GM23338 (cell line): ENCODE results near the gene CTNNA2. TPM values are rescaled to one million over a fixed set of nuclear protein-coding genes. Genes with fewer than 3 reads are reported as not detected.

Experiments
- ATAC-seq: fragments of 200-7000 bp; cut with Tn5 transposase; 3 replicates; pipeline ENCODE4 v1.9.1; 2020
- DNase-seq: peaks from one replicate; pipeline ENCODE4 v3.0.0-alpha.2; 2015; ENCODE audit warnings: low spot score
- H2AFZ ChIP-seq: fragments of 200-600 bp; sonication (generic); 2 replicates; pipeline ENCODE4 v1.8.0; 2016; ENCODE audit warnings: antibody characterized with exemption, mild to moderate bottlenecking, moderate library complexity
- H3F3A ChIP-seq: fragments of 200-600 bp; sonication (generic); replicated peaks from 2 replicates; pipeline ENCODE4 v1.8.0; 2017; ENCODE audit warnings: antibody characterized with exemption, mixed run types, low read depth
- H3K27ac ChIP-seq: fragments of 200-600 bp; sonication (generic); 2 replicates; pipeline ENCODE4 v1.6.1; 2016; ENCODE audit warnings: low read depth
- H3K27me3 ChIP-seq: fragments of 200-600 bp; sonication (generic); 2 replicates; pipeline ENCODE4 v1.8.0; 2016; ENCODE audit warnings: mild to moderate bottlenecking, mixed run types, moderate library complexity; ENCODE audit not compliant: insufficient read depth
- H3K36me3 ChIP-seq: fragments of 200-600 bp; sonication (generic); 2 replicates; pipeline ENCODE4 v1.8.0; 2016; ENCODE audit warnings: mild to moderate bottlenecking; ENCODE audit not compliant: insufficient read depth
- H3K4me1 ChIP-seq: fragments of 200-600 bp; sonication (generic); 2 replicates; pipeline ENCODE4 v1.8.0; 2016; ENCODE audit warnings: mild to moderate bottlenecking, moderate library complexity; ENCODE audit not compliant: insufficient read depth
- H3K4me2 ChIP-seq: fragments of 200-600 bp; sonication (generic); 2 replicates; pipeline ENCODE4 v1.7.1; 2017; ENCODE audit warnings: mixed run types
- H3K4me3 ChIP-seq: fragments of 200-600 bp; sonication (generic); 2 replicates; pipeline ENCODE4 v1.6.1; 2016; ENCODE audit warnings: mixed run types
- H3K79me2 ChIP-seq: fragments of 200-600 bp; sonication (generic); replicated peaks from 2 replicates; pipeline ENCODE4 v1.8.0; 2017; ENCODE audit warnings: mild to moderate bottlenecking; ENCODE audit not compliant: insufficient read depth
- H3K9me2 ChIP-seq: fragments of 200-600 bp; sonication (generic); 2 replicates; pipeline ENCODE4 v1.8.0; 2017; ENCODE audit not compliant: insufficient read depth
- H4K20me1 ChIP-seq: fragments of 200-600 bp; sonication (generic); replicated peaks from 2 replicates; pipeline ENCODE4 v1.8.0; 2017; ENCODE audit warnings: mild to moderate bottlenecking; ENCODE audit not compliant: insufficient read depth
- H3K27ac Mint-ChIP-seq: 2 replicates; pipeline ENCODE4 v1.8.0; 2020; ENCODE audit warnings: inconsistent platforms, mild to moderate bottlenecking, moderate library complexity, mixed read lengths
- H3K27me3 Mint-ChIP-seq: 3 replicates; pipeline ENCODE4 v1.8.0; 2022; ENCODE audit warnings: low read depth, mild to moderate bottlenecking, moderate library complexity, mixed read lengths, inconsistent platforms; ENCODE audit not compliant: insufficient read depth, poor library complexity
- H3K36me3 Mint-ChIP-seq: 3 replicates; pipeline ENCODE4 v1.8.0; 2021; ENCODE audit warnings: low read depth, mild to moderate bottlenecking, inconsistent platforms, moderate library complexity, mixed read lengths
- H3K4me1 Mint-ChIP-seq: 3 replicates; pipeline ENCODE4 v1.8.0; 2020; ENCODE audit warnings: mild to moderate bottlenecking, inconsistent platforms, mixed read lengths
- H3K4me3 Mint-ChIP-seq: 3 replicates; pipeline ENCODE4 v1.8.0; 2021; ENCODE audit warnings: moderate library complexity, mild to moderate bottlenecking, inconsistent platforms, mixed read lengths
- H3K9me3 Mint-ChIP-seq: 3 replicates; pipeline ENCODE4 v1.8.0; 2020; ENCODE audit warnings: moderate library complexity, mild to moderate bottlenecking, inconsistent platforms, mixed read lengths
- CREB1 ChIP-seq: fragments of 250-450 bp; sonication (Bioruptor Pico); IDR thresholded peaks from 2 replicates; pipeline ENCODE4 v1.5.0; 2020; ENCODE audit warnings: low read depth, mild to moderate bottlenecking, moderate library complexity
- CTCF ChIP-seq, 2 experiments: fragments of 200-600 bp in 1 of 2; sonication (generic) in 1 of 2; conservative IDR thresholded peaks; 2 replicates each; pipeline versions ENCODE4 v1.5.1 to v1.6.1; 2016 to 2017; ENCODE audit warnings: antibody characterized with exemption in 2 of 2, low read depth in 2 of 2, mild to moderate bottlenecking in 2 of 2, moderate library complexity in 1 of 2
- ETS1 ChIP-seq: IDR thresholded peaks from 2 replicates; pipeline ENCODE4 v1.6.1; 2016; ENCODE audit warnings: antibody characterized with exemption
- EZH2 ChIP-seq: fragments of 200-600 bp; sonication (generic); IDR thresholded peaks from one replicate; pipeline ENCODE4 v1.8.0; 2017; ENCODE audit warnings: antibody characterized with exemption, mild to moderate bottlenecking, low read depth; ENCODE audit not compliant: unreplicated experiment
- EZH2phosphoT487 ChIP-seq: fragments of 200-600 bp; sonication (generic); IDR thresholded peaks from one replicate; pipeline ENCODE4 v1.8.1; 2018; ENCODE audit warnings: antibody characterized with exemption; ENCODE audit not compliant: unreplicated experiment
- JUNB ChIP-seq: IDR thresholded peaks from one replicate; pipeline ENCODE4 v1.6.1; 2016; ENCODE audit warnings: antibody characterized with exemption; ENCODE audit not compliant: unreplicated experiment
- NANOG ChIP-seq: IDR thresholded peaks from 2 replicates; pipeline ENCODE4 v1.6.1; 2016; ENCODE audit warnings: antibody characterized with exemption, borderline replicate concordance
- POLR2AphosphoS5 ChIP-seq: IDR thresholded peaks from 2 replicates; pipeline ENCODE4 v1.6.1; 2016; ENCODE audit warnings: antibody characterized with exemption, low read depth
- REST ChIP-seq: IDR thresholded peaks from one replicate; pipeline ENCODE4 v1.6.1; 2018; ENCODE audit warnings: antibody characterized with exemption; ENCODE audit not compliant: unreplicated experiment
- STAT1 ChIP-seq: IDR thresholded peaks from one replicate; pipeline ENCODE4 v1.6.1; 2016; ENCODE audit warnings: antibody characterized with exemption; ENCODE audit not compliant: unreplicated experiment
- ZNF114 ChIP-seq: fragments of 250-450 bp; sonication (Bioruptor Pico); IDR thresholded peaks from 2 replicates; pipeline ENCODE4 v1.5.0; 2020; ENCODE audit warnings: mild to moderate bottlenecking, moderate library complexity
- ZNF331 ChIP-seq: fragments of 250-450 bp; sonication (Bioruptor Pico); IDR thresholded peaks from 2 replicates; pipeline ENCODE4 v1.5.0; 2020; ENCODE audit warnings: low read depth, mild to moderate bottlenecking, moderate library complexity
- ZNF462 ChIP-seq: fragments of 250-450 bp; sonication (Bioruptor Pico); IDR thresholded peaks from 2 replicates; pipeline ENCODE4 v1.5.0; 2020; ENCODE audit warnings: mild to moderate bottlenecking, moderate library complexity
- polyA plus RNA-seq: library from polyadenylated mRNA; unstranded; fragments of >200 nt; fragmentation: Nextera tagmentation; extraction: Ambion mirVana; gene quantifications from 2 replicates; pipeline ENCODE4 v1.2.1, GENCODE V29; 2016
- total RNA-seq: library from RNA; depleted of rRNA; stranded (reverse); fragments of >200 nt; shearing (Covaris generic); gene quantifications from 2 replicates; pipeline ENCODE4 v1.2.3, GENCODE V29; 2014

Gene CTNNA2
- total and polyA plus RNA-seq, 2 experiments from 2014 or later, result 6.4 to 15.6 TPM

- Mint-ChIP-seq H3K27ac (no peak overlapping the region), H3K36me3 (no peaks in the 10 kb centered on the region)
These were observed 897.5 kb downstream of the CTNNA2 start for GRCh38 chr2:80410346-80410745.

More at GRCh38 chr2:80410346-80410745, 897.5 kb downstream of the CTNNA2 start:
- H3K4me2 ChIP-seq, result no peak overlapping the region
- H4K20me1 ChIP-seq, result no peaks in the 10 kb centered on the region
- no peak overlapping the region for H2AFZ ChIP-seq
- DNase-seq, result no peak
- peaks cover 8% of the 10 kb centered on the region; the same call in 1 of the 3 replicates for H3K9me3 Mint-ChIP-seq
- H3K27ac ChIP-seq, result no peak overlapping the region
- no peaks in the 10 kb centered on the region for H3K27me3 ChIP-seq
- no peak for ATAC-seq
- no peaks in the 10 kb centered on the region for H3K36me3 ChIP-seq
- H3K4me3 Mint-ChIP-seq, result no peak overlapping the region
- no peaks in the 10 kb centered on the region for H3K79me2 ChIP-seq
- peaks cover 6% of the 10 kb centered on the region; the same call in 2 of the 3 replicates for H3K4me1 Mint-ChIP-seq
- TF ChIP-seq EZH2 (no peak), STAT1 (no peak), ZNF331 (CRISPR knock-in tag) (no peak), REST (no peak), CREB1 (CRISPR knock-in tag) (no peak), JUNB (no peak), EZH2phosphoT487 (no peak), POLR2AphosphoS5 (no peak), ZNF114 (CRISPR knock-in tag) (no peak), CTCF (conservative IDR thresholded peaks at IDR 0.05; ENCODE audit: low read depth in 2 of 2) (no peak), ETS1 (no peak), ZNF462 (CRISPR knock-in tag) (no peak), NANOG (no peak)
- no peaks in the 10 kb centered on the region for H3K27me3 Mint-ChIP-seq
- H3K9me2 ChIP-seq, result peaks cover 4% of the 10 kb centered on the region; the same call in 1 of the 2 replicates
- H3K4me3 ChIP-seq, result no peak overlapping the region
- H3K4me1 ChIP-seq, result no peaks in the 10 kb centered on the region
- no peaks in the 10 kb centered on the region for H3F3A ChIP-seq
